ENCODE data around the gene KCND1.

DNA sequence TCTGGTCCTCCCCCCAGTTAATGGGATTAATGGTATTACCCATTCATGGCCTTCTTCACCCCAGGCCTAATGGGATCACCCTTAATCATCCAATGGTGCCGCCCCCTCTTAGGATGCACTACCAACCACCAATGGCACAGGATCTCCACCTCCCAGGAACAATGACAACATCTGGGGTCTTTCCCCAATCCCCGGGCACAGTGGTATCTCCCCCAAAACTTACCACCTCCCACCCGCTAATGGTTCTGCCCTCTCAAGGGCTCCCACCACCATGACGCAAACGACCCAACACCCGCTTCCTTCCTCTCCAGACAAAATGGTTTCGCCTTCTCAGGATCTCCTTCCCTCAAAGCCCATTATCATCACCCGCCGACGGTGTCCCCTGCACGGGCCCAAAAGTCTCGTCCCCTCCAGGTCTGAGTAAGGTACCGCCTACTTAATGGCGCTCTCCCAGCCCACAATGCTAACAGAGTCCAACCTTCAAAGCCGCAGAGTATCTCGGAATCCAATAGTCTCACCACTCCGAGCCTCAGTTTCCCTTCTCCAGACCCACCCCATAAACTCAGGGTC lies 30.0 kb upstream of the KCND1 start:
- TF ChIP-seq, protein P1, sequence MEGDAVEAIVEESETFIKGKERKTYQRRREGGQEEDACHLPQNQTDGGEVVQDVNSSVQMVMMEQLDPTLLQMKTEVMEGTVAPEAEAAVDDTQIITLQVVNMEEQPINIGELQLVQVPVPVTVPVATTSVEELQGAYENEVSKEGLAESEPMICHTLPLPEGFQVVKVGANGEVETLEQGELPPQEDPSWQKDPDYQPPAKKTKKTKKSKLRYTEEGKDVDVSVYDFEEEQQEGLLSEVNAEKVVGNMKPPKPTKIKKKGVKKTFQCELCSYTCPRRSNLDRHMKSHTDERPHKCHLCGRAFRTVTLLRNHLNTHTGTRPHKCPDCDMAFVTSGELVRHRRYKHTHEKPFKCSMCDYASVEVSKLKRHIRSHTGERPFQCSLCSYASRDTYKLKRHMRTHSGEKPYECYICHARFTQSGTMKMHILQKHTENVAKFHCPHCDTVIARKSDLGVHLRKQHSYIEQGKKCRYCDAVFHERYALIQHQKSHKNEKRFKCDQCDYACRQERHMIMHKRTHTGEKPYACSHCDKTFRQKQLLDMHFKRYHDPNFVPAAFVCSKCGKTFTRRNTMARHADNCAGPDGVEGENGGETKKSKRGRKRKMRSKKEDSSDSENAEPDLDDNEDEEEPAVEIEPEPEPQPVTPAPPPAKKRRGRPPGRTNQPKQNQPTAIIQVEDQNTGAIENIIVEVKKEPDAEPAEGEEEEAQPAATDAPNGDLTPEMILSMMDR (IDR thresholded peaks at IDR 0.05), result no peak
- no peak for TF ChIP-seq POLR2A (IDR thresholded peaks at IDR 0.05)
- no peak for TF ChIP-seq POLR2AphosphoS5 (IDR thresholded peaks at IDR 0.05)

Measured in breast epithelium (tissue), 3 donors.